GM18526 (cell line): ENCODE data around the gene RERGL.

Experiments
- POLR2A ChIP-seq: IDR thresholded peaks from 3 replicates; pipeline ENCODE4 v1.6.1; 2011; ENCODE audit not compliant: insufficient read length; ENCODE audit errors: extremely low read depth

The RERGL gene

GRCh38 chr12:18090093-18090492 lies at the start of gene RERGL:
Gene RERGL, minus strand, starts transcription at chr12:18090193. Its CDS starts 53 bp downstream, at chr12:18090140.
- TF ChIP-seq POLR2A, result no peak

DNA sequence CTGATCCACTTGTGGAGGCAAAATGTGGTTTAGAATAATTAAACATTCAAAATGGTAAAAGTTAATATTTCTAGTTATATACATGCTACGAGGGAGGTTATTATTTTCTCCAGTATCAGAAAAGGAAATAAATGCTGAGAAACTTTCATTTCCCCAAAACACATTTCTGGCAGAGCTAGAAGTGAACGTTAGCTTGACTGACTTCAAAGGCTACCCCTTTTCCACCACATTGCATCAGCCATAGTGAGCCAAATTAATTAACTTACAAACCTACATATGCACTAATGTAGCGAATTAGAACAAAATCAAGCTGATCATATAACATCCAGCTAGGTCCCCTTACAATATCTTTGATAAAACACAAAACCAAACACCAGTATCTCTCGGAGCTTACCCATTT lies 49.3 kb upstream of the RERGL start:
- no peak for TF ChIP-seq POLR2A

DNA sequence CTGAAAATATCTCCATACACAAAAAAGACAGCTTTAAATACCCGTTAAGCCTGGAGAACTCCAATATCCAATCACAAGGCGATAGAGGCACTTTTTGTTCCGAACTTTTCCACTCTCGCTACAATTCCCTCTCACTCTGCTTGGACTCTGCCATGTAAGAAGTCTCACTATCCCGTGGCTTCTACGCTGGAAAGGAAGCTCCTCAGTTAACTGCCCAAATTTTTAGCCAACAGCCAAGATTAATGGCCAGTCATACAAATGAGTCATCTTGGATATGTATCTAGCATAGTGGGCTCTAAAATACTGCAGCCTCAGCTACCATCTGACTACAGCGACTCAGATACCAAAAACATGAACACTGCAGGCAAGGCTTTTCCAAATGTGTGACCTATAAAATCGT lies 45.5 kb upstream of the RERGL start:
- no peak for TF ChIP-seq POLR2A

GRCh38 chr12:18135086-18135485 lies 45.1 kb upstream of the RERGL start:
- no peak for TF ChIP-seq POLR2A

GRCh38 chr12:18130851-18131250 lies 40.9 kb upstream of the RERGL start:
- no peak for TF ChIP-seq POLR2A

DNA sequence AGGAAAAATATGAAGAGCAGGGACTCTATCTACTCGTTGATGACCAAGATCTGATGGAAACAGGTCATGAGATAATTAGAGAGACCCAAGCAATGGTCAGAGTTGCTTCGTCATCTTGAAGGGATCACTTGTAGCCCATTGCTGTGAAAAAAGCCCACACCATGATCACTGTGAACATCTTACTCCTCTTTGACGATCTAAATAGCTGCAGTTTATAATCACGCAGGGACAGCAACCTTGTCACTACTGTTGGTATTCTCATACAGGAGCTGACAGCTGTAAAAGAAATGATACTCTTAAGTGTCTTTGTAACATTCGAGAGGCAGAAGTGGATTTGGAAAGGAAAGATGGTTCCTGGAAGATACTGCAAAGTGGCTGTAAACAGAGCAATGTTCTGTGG lies 33.7 kb upstream of the RERGL start:
- TF ChIP-seq POLR2A, result no peak

DNA sequence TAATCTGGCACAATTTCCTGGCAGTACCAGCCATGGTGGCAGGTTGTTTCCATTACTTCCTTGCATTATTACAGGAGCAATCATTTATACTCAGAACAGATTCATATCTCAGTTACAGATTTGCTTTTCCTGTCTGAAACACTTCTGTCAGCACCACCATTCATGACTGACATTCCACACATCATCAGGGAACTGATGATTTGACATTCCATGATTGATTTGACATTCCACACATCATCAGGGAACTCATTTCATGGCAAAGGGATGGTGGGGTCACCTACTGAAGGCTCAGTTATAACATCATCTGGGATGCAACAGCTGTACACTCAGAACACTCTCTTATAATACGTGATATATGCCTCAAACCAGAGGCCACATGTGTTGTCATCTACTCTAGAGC lies 30.9 kb upstream of the RERGL start:
- no peak for TF ChIP-seq POLR2A

GRCh38 chr12:18108611-18109010 lies 18.6 kb upstream of the RERGL start:
- no peak for TF ChIP-seq POLR2A

DNA sequence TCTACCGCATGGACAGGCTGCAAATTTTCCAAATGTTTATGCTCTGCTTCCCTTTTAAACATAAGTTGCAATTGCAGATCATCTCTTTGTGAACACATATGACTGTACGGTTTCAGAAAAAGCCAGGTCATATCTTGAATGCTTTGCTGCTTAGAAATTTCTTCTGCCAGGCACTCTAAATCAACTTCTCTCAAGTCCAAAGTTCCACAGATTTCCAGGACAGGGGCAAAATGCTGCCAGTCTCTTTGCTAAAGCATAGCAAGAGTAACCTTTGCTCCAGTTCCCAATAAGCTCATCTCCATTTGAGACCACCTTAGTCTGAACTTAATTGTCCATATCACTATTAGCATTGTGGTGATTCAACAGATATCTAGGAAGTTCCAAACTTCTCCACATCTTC lies 13.6 kb upstream of the RERGL start:
- TF ChIP-seq POLR2A, result no peak

GRCh38 chr12:18101043-18101442 lies 11.1 kb upstream of the RERGL start:
- TF ChIP-seq POLR2A, result no peak

- TF ChIP-seq POLR2A, result no peak
Observed at GRCh38 chr12:18084080-18084479, 5.9 kb downstream of the RERGL start.

DNA sequence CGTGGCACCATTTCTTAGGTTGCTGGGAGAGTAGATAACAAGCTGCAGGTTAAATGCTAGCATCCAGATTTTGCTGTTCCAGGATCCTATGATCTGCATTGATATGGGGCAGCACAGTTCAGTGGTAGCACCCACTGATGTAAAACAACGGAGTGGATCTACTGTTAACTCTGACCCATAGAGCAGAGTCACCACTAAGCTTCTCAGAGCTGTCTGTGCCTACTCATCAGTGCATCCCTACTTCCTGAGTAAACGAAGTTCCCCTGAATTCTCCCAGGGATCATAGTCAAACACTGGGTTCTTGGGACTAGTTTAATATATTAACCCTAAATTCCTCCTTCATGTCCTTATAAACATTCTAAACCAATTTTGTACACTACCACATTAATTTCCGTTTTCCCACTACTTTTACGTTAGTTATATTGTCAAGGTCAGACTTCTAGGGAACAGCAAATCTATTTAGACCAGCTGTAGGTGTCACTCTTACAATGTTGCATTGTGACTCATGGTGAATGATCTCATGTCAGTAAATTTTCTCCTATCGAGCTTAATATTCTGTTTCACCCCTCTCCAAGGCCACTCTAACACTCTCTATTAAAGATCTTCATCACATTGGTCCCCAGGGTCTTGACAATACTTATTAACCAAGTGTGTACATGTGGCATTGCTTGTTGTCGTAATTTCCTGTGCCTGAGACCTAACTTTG lies 10.3 kb downstream of the RERGL start:
- TF ChIP-seq POLR2A, result no peak

GRCh38 chr12:18074001-18074400 lies 16.0 kb downstream of the RERGL start:
- TF ChIP-seq POLR2A, result no peak

DNA sequence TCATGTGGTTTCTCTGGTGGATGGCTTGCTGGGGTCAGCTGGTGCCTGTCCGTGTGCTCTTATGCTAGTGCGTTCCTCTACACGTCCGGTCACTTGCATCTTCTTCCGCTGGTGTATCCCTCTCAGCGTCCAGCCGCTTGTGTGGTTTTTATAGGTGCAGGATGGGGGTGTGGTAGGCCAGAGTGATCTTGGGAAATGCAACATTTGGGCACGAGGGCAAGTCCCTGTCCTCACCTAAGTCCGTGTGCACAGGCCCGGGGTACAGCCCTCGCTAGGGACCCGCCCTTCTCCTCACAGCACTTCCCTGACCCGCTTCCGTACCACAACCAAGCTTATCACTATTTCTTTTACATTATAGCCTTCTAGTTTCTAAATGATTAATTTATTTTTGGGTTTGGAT lies 17.3 kb downstream of the RERGL start:
- no peak for TF ChIP-seq POLR2A

- no peak for TF ChIP-seq POLR2A
Observed at GRCh38 chr12:18071336-18071735, 18.7 kb downstream of the RERGL start.

DNA sequence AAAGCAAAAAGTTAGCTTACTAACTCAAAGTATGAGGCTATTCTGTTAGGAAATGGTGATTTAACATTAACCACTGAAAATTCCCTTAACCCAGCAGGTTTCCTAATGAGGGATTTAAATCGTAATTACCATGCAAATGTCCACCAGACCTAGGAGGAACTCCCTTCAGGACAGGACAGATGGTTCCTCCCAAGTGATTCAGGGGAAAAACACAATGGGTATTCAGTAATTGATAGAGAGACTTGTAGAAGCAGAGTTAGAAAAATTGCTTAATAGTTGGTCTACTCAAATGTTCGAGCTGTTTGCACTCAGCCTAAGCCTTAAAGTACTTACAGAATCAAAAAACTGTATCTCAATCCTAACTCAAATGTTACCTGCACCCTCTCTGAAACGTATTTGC lies 21.6 kb downstream of the RERGL start:
- no peak for TF ChIP-seq POLR2A

DNA sequence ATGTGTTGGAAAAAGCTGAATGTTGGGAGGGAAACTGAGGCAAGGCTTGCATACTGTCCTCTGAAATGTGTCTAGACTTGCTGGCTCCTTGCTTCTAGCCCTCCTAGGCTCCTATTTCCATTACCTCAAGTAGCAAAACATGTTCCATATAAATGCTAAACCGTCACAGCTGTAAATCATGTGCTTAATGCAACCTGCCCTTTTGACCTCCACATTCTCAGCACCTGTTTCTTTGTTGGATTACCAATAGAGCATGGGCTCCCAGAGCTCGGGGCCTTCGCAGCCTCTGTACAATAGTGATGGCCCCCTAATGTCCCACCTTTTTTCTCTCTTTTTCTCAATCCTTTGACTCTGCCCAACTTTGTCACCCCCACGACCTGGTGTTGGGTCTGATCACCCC lies 23.3 kb downstream of the RERGL start:
- TF ChIP-seq POLR2A, result no peak
